GM12891 (cell line): ENCODE results near the gene HRK.

ENCODE experiments used
- PAX5 ChIP-seq: IDR thresholded peaks from 2 replicates; pipeline ENCODE4 v1.6.1; 2011; ENCODE audit warnings: low read length, moderate library complexity, mild to moderate bottlenecking; ENCODE audit not compliant: insufficient read depth, severe bottlenecking
- POLR2A ChIP-seq: IDR thresholded peaks from 2 replicates; pipeline ENCODE4 v1.6.1; 2011; ENCODE audit warnings: low read depth, low read length, control low read depth
- POLR2AphosphoS5 ChIP-seq: IDR thresholded peaks from 2 replicates; pipeline ENCODE4 v1.6.1; 2011; ENCODE audit warnings: low read depth, low read length, control low read depth
- SPI1 ChIP-seq: IDR thresholded peaks from 2 replicates; pipeline ENCODE4 v1.6.1; 2011; ENCODE audit warnings: low read depth, low read length, control low read depth
- TAF1 ChIP-seq: IDR thresholded peaks from 2 replicates; pipeline ENCODE4 v1.6.1; 2011; ENCODE audit warnings: low read depth, low read length, control low read depth

DNA sequence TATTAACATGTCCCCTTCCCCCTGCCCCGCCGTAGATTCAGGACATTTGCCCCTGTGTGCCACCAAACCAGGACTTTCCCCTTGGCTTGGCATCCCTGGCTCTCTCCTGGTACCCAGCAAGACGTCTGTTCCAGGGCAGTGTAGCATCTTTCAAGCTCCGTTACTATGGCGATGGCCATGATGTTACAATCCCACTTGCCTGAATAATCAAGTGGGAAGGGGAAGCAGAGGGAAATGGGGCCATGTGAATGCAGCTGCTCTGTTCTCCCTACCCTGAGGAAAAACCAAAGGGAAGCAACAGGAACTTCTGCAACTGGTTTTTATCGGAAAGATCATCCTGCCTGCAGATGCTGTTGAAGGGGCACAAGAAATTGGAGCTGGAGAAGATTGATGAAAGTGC lies 28.9 kb downstream of the HRK start:
- TF ChIP-seq POLR2A (no peak), SPI1 (no peak), POLR2AphosphoS5 (no peak), PAX5 (no peak), TAF1 (no peak)
